Adipose tissue (tissue), 3 donors: ENCODE results near the gene KIAA0825. TPM values are rescaled to one million over a fixed set of nuclear protein-coding genes. Genes with fewer than 3 reads are reported as not detected.

Experiments used
- H3K27ac ChIP-seq: one replicate; pipeline ENCODE4 v1.5.1; 2013; ENCODE audit warnings: low read depth, low read length
- WGBS, 3 donors: extraction: QIAGEN DNeasy Blood & Tissue Kit; methylation state at CpG; one replicate each; pipeline ENCODE4 v1.1.7; 2013; 5-methylcytosine and 5-hydroxymethylcytosine counted together
- polyA plus RNA-seq, 3 donors: library from polyadenylated mRNA; stranded (reverse); fragments of 200-250 nt; gene quantifications; one replicate each; pipeline ENCODE4 v1.2.3, GENCODE V29; 2013
- donor health status: healthy with polysubstance abuse.
- donor health status: Bipolar disorder and iron deficiency.
- donor health status: healthy.

KIAA0825 gene
- 1 to 10 TPM in 1 of 3 donors, under 1 TPM in 2; 0.33 to 1.7 (median 0.36) TPM for polyA plus RNA-seq

- H3K27ac ChIP-seq: no peak within 1 kb of the TSS
- WGBS, 3 donors: 0 to 1% (median 0%) methylated on average over 63 of the region's 63 CpGs
Observed at GRCh38 chr5:94618493-94619328, at the start of gene KIAA0825, which contains the start of gene SLF1. Gene KIAA0825, minus strand, starts transcription at chr5:94618604. Its CDS starts 81,478 bp downstream, at chr5:94537126. Gene SLF1, plus strand, starts transcription at chr5:94618669. Its CDS starts 10,142 bp downstream, at chr5:94628811.

GRCh38 chr5:94667937-94668336 lies 49.5 kb upstream of the KIAA0825 start:
- no peak overlapping the region for H3K27ac ChIP-seq
- WGBS, 3 donors: 98 to 100% (median 99%) methylated on average over 3 of the region's 3 CpGs

- WGBS, 3 donors: 89 to 96% (median 95%) methylated on average over 3 of the region's 3 CpGs
- H3K27ac ChIP-seq: no peak overlapping the region
Observed at GRCh38 chr5:94661086-94661485, 42.7 kb upstream of the KIAA0825 start.

- H3K27ac ChIP-seq: no peak overlapping the region
- 95 to 100% (median 96%) methylated on average over 8 of the region's 8 CpGs for WGBS, 3 donors
Observed at GRCh38 chr5:94660506-94660905, 42.1 kb upstream of the KIAA0825 start.

GRCh38 chr5:94658272-94658671 lies 39.9 kb upstream of the KIAA0825 start:
- WGBS, 3 donors: 98 to 100% (median 100%) methylated on average over 1 of the region's 1 CpG
- no peak overlapping the region for H3K27ac ChIP-seq

- WGBS, 3 donors: 96 to 98% (median 98%) methylated on average over 1 of the region's 1 CpG
- no peak overlapping the region for H3K27ac ChIP-seq
Observed at GRCh38 chr5:94649874-94650273, 31.5 kb upstream of the KIAA0825 start.

GRCh38 chr5:94646758-94647157 lies 28.4 kb upstream of the KIAA0825 start:
- no peak overlapping the region for H3K27ac ChIP-seq

- WGBS, 3 donors: 96 to 99% (median 97%) methylated on average over 3 of the region's 3 CpGs
- no peak overlapping the region for H3K27ac ChIP-seq
Observed at GRCh38 chr5:94645053-94645452, 26.6 kb upstream of the KIAA0825 start.

- H3K27ac ChIP-seq: no peak overlapping the region
- 98% methylated on average over 3 of the region's 3 CpGs for WGBS, 3 donors
Observed at GRCh38 chr5:94640176-94640575, 21.8 kb upstream of the KIAA0825 start.

GRCh38 chr5:94632024-94632423 lies 13.6 kb upstream of the KIAA0825 start:
- no peak overlapping the region for H3K27ac ChIP-seq
- WGBS, 3 donors: 62 to 80% (median 74%) methylated on average over 2 of the region's 2 CpGs

GRCh38 chr5:94627191-94627590 lies 8.8 kb upstream of the KIAA0825 start:
- WGBS, 3 donors: 77 to 100% (median 95%) methylated on average over 1 of the region's 1 CpG
- no peak overlapping the region for H3K27ac ChIP-seq

- H3K27ac ChIP-seq: no peak overlapping the region
- WGBS, 3 donors: 50 to 75% (median 72%) methylated on average over 2 of the region's 2 CpGs
Observed at GRCh38 chr5:94623877-94624276, 5.5 kb upstream of the KIAA0825 start.

GRCh38 chr5:94623011-94623410 lies 4.6 kb upstream of the KIAA0825 start:
- H3K27ac ChIP-seq: no peak overlapping the region

- no peak overlapping the region for H3K27ac ChIP-seq
- 57 to 74% (median 72%) methylated on average over 5 of the region's 5 CpGs for whole genome bisulfite sequencing, 3 donors
Observed at GRCh38 chr5:94621763-94622162, 3.4 kb upstream of the KIAA0825 start.

GRCh38 chr5:94620256-94620655 lies 1.9 kb upstream of the KIAA0825 start:
- WGBS, 3 donors: 75 to 96% (median 84%) methylated on average over 5 of the region's 5 CpGs
- no peak overlapping the region for H3K27ac ChIP-seq

- no peak overlapping the region for H3K27ac ChIP-seq
- WGBS, 3 donors: 0% methylated on average over 23 of the region's 23 CpGs
Observed at GRCh38 chr5:94618029-94618492, 343 bp downstream of the KIAA0825 start.

- WGBS, 3 donors: 92 to 99% (median 97%) methylated on average over 3 of the region's 3 CpGs
- H3K27ac ChIP-seq: no peak overlapping the region
Observed at GRCh38 chr5:94615862-94616261, 2.5 kb downstream of the KIAA0825 start.

- 74 to 96% (median 88%) methylated on average over 2 of the region's 2 CpGs for WGBS, 3 donors
- no peak overlapping the region for H3K27ac ChIP-seq
Observed at GRCh38 chr5:94614156-94614805, 4.1 kb downstream of the KIAA0825 start.

- 43 to 80% (median 80%) methylated on average over 2 of the region's 2 CpGs for WGBS, 3 donors
- no peak overlapping the region for H3K27ac ChIP-seq
Observed at GRCh38 chr5:94613583-94613982, 4.8 kb downstream of the KIAA0825 start.
